HL-60 (cell line): ENCODE results near the gene RASAL2.

Experiments
- DNase-seq, 2 experiments: peaks; one replicate each; pipeline ENCODE4 v3.0.0-alpha.2; 2010 to 2020; ENCODE audit warnings: low read depth in 1 of 2, low spot score in 1 of 2
- H3K27ac ChIP-seq: fragments of 250-450 bp; sonication (Bioruptor Pico); replicated peaks from 2 replicates; pipeline ENCODE4 v1.5.1; 2020; ENCODE audit warnings: mild to moderate bottlenecking, moderate library complexity
- H3K27me3 ChIP-seq: fragments of 250-450 bp; sonication (Bioruptor Pico); 2 replicates; pipeline ENCODE4 v1.5.1; 2021; ENCODE audit warnings: mild to moderate bottlenecking, moderate library complexity; ENCODE audit not compliant: insufficient read depth, poor library complexity, severe bottlenecking
- H3K4me3 ChIP-seq: replicated peaks from 2 replicates; pipeline ENCODE4 v1.5.1; 2011; ENCODE audit warnings: mild to moderate bottlenecking, control low read depth, low read length; ENCODE audit not compliant: insufficient read depth
- CTCF ChIP-seq: IDR thresholded peaks from one replicate; pipeline ENCODE4 v1.5.1; 2011; ENCODE audit warnings: low read length, control low read depth, inconsistent platforms; ENCODE audit not compliant: insufficient read depth
- GABPA ChIP-seq: IDR thresholded peaks from 2 replicates; pipeline ENCODE4 v1.6.1; 2012; ENCODE audit warnings: low read depth
- POLR2AphosphoS5 ChIP-seq: IDR thresholded peaks from 2 replicates; pipeline ENCODE4 v1.6.1; 2012; ENCODE audit warnings: low read depth
- SPI1 ChIP-seq: IDR thresholded peaks from 2 replicates; pipeline ENCODE4 v1.6.1; 2012; ENCODE audit warnings: low read depth, mild to moderate bottlenecking, borderline replicate concordance
- TF ChIP-seq, protein P1 (sequence below): IDR thresholded peaks from 2 replicates; pipeline ENCODE4 v1.6.1; 2012; ENCODE audit warnings: low read depth; ENCODE audit not compliant: insufficient replicate concordance

Gene RASAL2

DNA sequence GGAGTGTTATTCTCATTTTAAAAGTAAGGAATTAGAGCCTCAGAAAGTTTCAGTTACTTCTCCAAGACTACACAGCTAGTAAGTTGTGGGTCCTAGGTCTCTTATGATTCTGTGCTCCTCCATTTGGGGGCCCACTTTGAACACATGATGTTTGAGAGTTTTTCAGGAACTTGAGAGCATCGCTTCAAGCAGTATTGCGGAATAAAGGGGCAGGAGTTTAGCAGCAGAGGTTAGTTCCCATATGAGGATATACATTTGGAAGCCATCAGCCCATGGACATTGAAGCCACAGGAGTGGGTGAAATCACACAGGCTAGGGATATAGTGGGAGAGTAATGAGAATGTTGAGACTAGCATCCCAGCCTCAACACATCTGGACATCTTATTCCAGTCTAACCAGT, 143.2 kb downstream of the RASAL2 start:
- no peaks in the 10 kb centered on the region for H3K27me3 ChIP-seq
- H3K4me3 ChIP-seq = no peak overlapping the region
- no peak overlapping the region for H3K27ac ChIP-seq
- TF ChIP-seq SPI1 = no peak
- no peak for TF ChIP-seq GABPA
- TF ChIP-seq, protein P1, sequence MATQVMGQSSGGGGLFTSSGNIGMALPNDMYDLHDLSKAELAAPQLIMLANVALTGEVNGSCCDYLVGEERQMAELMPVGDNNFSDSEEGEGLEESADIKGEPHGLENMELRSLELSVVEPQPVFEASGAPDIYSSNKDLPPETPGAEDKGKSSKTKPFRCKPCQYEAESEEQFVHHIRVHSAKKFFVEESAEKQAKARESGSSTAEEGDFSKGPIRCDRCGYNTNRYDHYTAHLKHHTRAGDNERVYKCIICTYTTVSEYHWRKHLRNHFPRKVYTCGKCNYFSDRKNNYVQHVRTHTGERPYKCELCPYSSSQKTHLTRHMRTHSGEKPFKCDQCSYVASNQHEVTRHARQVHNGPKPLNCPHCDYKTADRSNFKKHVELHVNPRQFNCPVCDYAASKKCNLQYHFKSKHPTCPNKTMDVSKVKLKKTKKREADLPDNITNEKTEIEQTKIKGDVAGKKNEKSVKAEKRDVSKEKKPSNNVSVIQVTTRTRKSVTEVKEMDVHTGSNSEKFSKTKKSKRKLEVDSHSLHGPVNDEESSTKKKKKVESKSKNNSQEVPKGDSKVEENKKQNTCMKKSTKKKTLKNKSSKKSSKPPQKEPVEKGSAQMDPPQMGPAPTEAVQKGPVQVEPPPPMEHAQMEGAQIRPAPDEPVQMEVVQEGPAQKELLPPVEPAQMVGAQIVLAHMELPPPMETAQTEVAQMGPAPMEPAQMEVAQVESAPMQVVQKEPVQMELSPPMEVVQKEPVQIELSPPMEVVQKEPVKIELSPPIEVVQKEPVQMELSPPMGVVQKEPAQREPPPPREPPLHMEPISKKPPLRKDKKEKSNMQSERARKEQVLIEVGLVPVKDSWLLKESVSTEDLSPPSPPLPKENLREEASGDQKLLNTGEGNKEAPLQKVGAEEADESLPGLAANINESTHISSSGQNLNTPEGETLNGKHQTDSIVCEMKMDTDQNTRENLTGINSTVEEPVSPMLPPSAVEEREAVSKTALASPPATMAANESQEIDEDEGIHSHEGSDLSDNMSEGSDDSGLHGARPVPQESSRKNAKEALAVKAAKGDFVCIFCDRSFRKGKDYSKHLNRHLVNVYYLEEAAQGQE = no peak
- no peak for TF ChIP-seq POLR2AphosphoS5
- TF ChIP-seq CTCF = no peak
- DNase-seq = peak in 1 of 2 experiments; percentile 37

GRCh38 chr1:178238722-178239510, 145.0 kb downstream of the RASAL2 start:
- Histone ChIP-seq H3K27ac (no peak overlapping the region), H3K27me3 (no peaks in the 10 kb centered on the region), H3K4me3 (no peak overlapping the region)
- peak in 1 of 2 experiments; percentile 2 for DNase-seq
- TF ChIP-seq SPI1 (no peak), CTCF (no peak), POLR2AphosphoS5 (no peak), GABPA (no peak)
- TF ChIP-seq, protein P1 = no peak

DNA sequence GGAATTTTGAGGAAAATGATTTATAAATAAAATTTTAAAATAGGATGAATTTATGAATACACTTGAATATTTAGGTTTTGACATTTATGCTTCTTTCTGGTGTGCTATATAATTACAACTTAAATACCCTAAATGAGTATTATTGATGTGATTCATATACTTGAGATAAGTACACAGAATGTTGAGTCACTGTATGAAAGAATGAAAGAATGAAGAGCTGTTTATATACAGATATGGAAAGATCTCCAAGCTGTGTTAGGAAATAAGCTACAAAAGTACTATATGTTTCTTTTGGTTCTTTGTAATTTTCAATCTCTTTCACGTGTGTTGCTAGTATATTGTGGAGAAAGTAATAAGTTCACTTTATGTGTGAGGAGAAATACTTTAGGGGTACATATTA, 147.2 kb downstream of the RASAL2 start:
- TF ChIP-seq CTCF (no peak), POLR2AphosphoS5 (no peak)
- Histone ChIP-seq H3K27me3 (no peaks in the 10 kb centered on the region), H3K4me3 (no peak overlapping the region), H3K27ac (no peak overlapping the region)
- DNase-seq = no peak

- H3K4me3 ChIP-seq = no peak overlapping the region
These were observed 147.9 kb downstream of the RASAL2 start for GRCh38 chr1:178241837-178242236.

More at GRCh38 chr1:178241837-178242236, 147.9 kb downstream of the RASAL2 start:
- no peak for DNase-seq
- no peak overlapping the region for H3K27ac ChIP-seq
- no peaks in the 10 kb centered on the region for H3K27me3 ChIP-seq
- no peak for TF ChIP-seq GABPA
- no peak for TF ChIP-seq CTCF
- no peak for TF ChIP-seq SPI1
- TF ChIP-seq, protein P1 = no peak
- TF ChIP-seq POLR2AphosphoS5 = no peak
